Fibroblast of the aortic adventitia (primary cell): Measurements from ENCODE around the gene CIZ1. TPM values are rescaled to one million over a fixed set of nuclear protein-coding genes. Genes with fewer than 3 reads are reported as not detected.

Source experiments
- DNase-seq: peaks from one replicate; pipeline ENCODE4 v3.0.0-alpha.2; 2010; ENCODE audit warnings: low read depth
- H3K4me3 ChIP-seq: 2 replicates; pipeline ENCODE4 v1.5.1; 2011; ENCODE audit warnings: low read depth, mild to moderate bottlenecking, control low read depth, low read length, moderate library complexity
- total RNA-seq: library from RNA; depleted of rRNA; stranded (reverse); fragments of >200 nt; gene quantifications from 2 replicates; pipeline ENCODE4 v1.2.3, GENCODE V29; 2012; ENCODE audit warnings: low replicate concordance
- TF ChIP-seq, protein P1 (sequence below): IDR thresholded peaks from 2 replicates; pipeline ENCODE4 v1.5.1; 2011; ENCODE audit warnings: mild to moderate bottlenecking, low read length, control low read depth, inconsistent platforms; ENCODE audit not compliant: insufficient read depth

Gene CIZ1
- total RNA-seq, 1 donor = 47.8 TPM

DNA sequence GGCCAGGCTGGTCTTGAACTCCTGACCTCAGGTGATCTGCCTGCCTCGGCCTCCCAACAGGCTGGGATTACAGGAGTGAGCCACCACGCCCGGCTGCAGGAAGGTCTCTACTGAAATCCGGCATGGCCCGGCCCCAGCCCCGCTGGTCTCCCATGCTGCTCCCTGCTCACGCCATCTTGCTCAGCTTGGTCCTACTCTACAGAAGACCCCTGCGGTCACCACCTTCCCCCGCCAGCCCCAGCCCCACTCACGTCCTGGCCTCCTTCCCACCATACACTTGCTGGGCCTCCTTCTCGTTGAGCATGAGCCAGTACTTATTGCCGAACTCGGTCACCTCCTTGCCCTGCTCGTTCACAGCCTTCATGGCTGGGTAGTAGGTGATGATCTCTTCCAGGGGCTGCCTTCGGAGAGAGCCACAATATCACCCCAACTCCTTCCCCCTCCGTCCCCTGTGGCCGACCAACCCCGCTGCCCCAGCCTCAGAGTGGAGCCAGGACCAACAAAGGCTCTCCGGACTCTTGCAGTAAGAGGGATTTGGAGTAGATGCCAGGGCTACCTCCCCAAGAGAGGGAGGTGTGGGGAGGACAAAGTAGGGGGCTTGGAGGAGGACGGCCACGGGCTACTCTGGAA lies 67.8 kb downstream of the CIZ1 start:
- no peak overlapping the region for H3K4me3 ChIP-seq
- no peak for DNase-seq
- TF ChIP-seq, protein P1, sequence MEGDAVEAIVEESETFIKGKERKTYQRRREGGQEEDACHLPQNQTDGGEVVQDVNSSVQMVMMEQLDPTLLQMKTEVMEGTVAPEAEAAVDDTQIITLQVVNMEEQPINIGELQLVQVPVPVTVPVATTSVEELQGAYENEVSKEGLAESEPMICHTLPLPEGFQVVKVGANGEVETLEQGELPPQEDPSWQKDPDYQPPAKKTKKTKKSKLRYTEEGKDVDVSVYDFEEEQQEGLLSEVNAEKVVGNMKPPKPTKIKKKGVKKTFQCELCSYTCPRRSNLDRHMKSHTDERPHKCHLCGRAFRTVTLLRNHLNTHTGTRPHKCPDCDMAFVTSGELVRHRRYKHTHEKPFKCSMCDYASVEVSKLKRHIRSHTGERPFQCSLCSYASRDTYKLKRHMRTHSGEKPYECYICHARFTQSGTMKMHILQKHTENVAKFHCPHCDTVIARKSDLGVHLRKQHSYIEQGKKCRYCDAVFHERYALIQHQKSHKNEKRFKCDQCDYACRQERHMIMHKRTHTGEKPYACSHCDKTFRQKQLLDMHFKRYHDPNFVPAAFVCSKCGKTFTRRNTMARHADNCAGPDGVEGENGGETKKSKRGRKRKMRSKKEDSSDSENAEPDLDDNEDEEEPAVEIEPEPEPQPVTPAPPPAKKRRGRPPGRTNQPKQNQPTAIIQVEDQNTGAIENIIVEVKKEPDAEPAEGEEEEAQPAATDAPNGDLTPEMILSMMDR = no peak

DNA sequence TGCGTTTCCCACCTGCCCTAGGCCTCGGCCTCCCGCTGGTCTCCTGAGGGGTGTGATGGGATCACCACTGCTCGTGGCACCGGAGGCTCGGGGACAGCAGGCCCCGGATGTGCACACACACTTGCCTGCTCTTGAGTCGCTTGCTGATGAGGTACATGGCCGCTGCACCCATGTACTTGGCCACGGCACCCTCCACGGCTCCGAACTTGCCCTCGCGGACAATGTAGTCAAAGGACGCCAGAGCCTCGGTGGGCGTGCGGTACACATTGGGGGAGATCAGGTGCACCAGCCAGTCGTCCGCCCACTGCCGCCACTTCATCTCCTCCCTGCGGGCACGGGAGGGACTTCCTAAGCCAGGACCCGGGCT lies 68.6 kb downstream of the CIZ1 start:
- no peak for DNase-seq
- no peak overlapping the region for H3K4me3 ChIP-seq
- TF ChIP-seq, protein P1 = no peak

DNA sequence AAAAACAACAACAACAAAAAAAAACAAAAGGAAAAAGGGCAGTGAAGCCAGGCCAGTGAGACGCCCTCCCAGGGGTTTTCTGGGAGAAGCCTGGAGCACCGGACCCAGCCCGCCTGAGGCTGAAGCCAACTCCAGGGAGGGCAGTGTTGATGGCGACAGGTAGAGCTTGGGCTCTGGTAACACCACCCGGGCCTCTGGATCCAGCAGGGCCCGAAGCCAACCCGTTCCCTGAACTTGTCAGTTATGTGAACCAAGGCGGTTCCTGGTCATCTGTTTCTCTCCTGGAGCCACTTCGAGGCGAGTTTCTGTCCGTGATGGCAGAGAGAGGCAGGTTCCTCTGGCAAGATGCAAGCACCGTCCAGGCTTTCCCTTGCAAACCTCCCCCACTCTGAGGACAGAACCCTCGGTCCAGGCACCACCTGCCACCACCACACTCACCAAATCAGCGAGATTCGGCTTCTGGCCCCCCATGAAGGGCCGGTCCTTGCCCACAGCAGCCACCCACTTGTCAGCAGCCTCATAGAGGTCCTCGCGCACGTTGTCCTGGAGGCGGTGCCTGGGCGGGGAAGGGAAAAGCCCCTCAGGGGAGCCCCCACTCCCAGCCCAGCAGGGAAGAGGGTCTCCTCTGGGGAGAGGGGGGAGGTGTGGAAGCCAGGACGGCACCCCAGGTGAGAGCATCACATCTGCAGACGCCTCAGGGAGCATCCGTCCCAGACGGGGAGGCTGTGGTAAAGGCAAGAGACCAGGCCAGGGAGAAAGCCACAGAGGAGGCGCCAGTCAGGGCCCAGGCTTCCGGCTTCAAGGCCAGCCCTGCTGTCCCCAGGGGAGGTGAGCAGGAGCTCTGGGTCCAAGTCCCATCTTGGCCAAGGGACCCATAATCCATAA lies 69.2 kb downstream of the CIZ1 start:
- no peak for DNase-seq
- H3K4me3 ChIP-seq = no peak overlapping the region
- TF ChIP-seq, protein P1 = no peak

DNA sequence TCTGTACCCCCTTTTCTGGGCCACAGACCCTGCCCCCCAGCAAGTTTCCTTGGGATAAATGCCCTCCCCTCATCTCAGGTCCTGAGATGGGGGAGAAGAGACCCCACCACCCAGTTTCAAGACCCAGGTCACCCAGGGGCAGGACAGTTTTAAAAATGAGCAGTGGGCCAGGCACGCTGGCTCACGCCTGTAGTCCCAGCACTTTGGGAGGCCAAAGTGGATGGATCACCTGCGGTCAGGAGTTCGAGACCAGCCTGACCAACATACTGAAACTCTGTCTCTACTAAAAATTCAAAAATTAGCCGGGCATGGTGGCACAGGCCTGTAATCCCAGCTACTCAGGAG lies 69.9 kb downstream of the CIZ1 start:
- no peak overlapping the region for H3K4me3 ChIP-seq
- TF ChIP-seq, protein P1 = no peak
- no peak for DNase-seq

DNA sequence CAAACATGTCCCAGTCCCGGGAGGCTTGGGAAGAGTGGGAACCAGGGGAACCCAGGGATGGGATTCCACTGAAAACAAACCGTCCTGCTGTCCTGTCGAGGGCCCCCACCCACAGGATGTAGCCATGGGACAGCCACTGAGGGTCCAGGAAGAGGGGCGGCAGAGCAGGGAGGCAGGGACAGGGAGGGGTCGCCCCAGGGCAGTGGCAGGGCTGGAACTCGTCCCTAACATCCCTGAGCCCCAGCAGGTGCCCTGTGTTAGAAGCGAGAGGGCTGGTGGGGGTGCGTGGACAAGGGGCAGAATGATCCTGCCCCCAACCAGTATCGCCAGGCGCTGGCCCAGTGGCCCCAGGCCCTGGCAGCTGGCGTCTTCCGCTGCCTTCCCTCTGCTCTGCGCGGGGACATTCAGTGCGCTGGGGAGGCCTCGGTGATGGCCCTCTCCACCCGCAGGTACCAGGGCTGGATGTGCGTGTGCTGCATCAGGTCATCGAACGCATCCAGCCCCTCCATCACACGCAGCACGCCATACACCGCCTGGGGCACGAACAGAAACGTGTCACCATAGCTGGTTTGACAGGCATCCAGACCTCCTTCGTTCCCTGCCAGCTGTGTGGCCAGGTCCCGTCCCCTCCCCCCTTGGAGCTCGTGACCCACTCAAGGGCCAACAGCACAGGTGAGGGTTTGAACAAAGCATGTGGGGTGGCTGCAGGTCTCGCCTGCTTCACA lies 70.5 kb downstream of the CIZ1 start:
- no peak for DNase-seq
- no peak overlapping the region for H3K4me3 ChIP-seq
- TF ChIP-seq, protein P1 = no peak

DNA sequence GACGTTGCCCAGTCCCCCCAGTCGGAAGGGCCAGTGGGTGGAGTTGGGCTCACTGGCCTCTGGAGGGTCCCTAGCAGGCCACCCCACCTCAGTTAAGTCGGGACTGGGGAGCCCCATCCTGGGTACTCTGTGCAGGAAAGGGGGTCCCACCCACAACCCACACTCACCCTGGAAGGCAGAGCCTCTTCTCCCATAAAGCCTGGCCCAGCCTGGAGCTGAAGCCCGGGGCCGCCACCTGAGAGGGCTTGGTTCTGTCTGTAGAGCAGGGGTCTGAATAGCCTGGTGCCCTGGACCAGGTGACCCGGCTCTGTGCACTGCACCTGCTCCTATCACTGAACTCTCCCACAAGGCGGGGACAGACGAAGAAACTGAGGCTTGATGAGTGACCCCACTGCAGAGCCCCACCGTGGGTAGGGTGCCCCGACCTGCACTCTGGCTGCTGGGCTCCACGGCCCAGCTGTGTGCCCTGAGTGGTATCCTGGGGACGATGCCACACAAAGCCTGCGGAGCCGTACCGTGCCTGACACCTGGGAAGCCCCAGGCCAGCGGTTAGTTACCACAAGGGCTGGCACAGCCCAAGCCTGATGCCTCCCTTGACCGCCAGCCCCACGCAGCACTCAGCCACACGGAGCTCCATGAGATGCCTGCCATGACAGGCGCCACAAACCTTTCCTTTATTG lies 71.2 kb downstream of the CIZ1 start:
- no peak overlapping the region for H3K4me3 ChIP-seq
- no peak for DNase-seq
- TF ChIP-seq, protein P1 = no peak
